ENCODE measurements around the gene KLK12. TPM values are rescaled to one million over a fixed set of nuclear protein-coding genes. Genes with fewer than 3 reads are reported as not detected.

KLK12 gene
- polyA plus RNA-seq, 1 donor (not counting 4 experiments of a cell fraction or from before 2014, with no cell fraction given): not detected

DNA sequence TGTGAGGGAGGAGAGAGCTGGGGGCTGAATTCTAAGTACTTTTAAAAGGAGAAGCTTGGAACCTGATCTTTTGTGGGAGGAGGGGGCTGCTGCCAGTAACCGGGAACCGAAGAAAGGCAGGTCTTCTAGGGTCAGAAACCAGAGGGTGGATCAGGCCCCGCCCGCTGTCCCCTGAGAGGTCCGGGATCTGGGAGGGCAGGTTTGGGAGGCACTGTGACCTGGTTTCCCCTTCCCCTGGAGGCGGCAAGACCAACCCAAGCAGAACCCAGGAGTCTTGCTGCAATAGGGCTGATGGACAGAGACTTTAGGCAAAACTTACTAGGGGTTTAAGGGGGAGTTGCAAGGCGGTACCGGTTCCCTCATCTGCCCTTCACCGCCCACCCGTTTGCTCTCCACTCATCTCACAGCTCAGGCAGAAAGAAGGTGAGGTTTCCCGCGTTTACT, 32.7 kb downstream of the KLK12 start:
- peak overlapping the region; percentile 83 for H3K4me2 ChIP-seq (ENCODE audit: control insufficient read depth, extremely low read depth, insufficient read depth, low read depth, low read length)
- dilution Hi-C loops (cut with MboI; ENCODE audit: extremely low pct_ligation_motif_present, low sequenced_read_pairs): no loop called here

GRCh38 chr19:51001515-51001914, 33.3 kb downstream of the KLK12 start, which contains the start of gene KLK8:
Gene KLK8, minus strand, starts transcription at chr19:51001604. Its CDS starts 437 bp downstream, at chr19:51001167.
- Histone ChIP-seq H3K36me3 (ENCODE audit: control insufficient read depth in 2 of 2, extremely low read depth in 1 of 2, insufficient read depth in 2 of 2, low read length in 2 of 2) (peaks cover 0 to 6% of the 10 kb centered on the region in 2 experiments), H3K9me1 (ENCODE audit: control insufficient read depth, extremely low read depth, insufficient read depth, low read length) (no peaks in the 10 kb centered on the region), H3K9ac (ENCODE audit: control insufficient read depth, extremely low read depth, insufficient read depth, low read length) (peak within 1 kb of the TSS; percentile 86), H3K27me3 (ENCODE audit: control insufficient read depth, extremely low read depth, insufficient read depth, low read length) (no peaks in the 10 kb centered on the region), H3K27ac (ENCODE audit: control insufficient read depth, insufficient read depth, low read length) (peak within 1 kb of the TSS; percentile 80), H4K20me1 (ENCODE audit: control insufficient read depth, extremely low read depth, insufficient read depth, low read length) (no peaks in the 10 kb centered on the region), H3K79me2 (ENCODE audit: control insufficient read depth, insufficient read depth, low read length) (peaks cover 14% of the 10 kb centered on the region), H3K9me3 (ENCODE audit: control insufficient read depth, low read depth, low read length) (no peaks in the 10 kb centered on the region), H3K4me2 (ENCODE audit: control insufficient read depth, extremely low read depth, insufficient read depth, low read depth, low read length) (peak within 1 kb of the TSS; percentile 83), H3K4me1 (ENCODE audit: control insufficient read depth, extremely low read depth, insufficient read depth, low read length) (peaks cover 39% of the 10 kb centered on the region), H2AFZ (ENCODE audit: control insufficient read depth, low read length) (peak within 1 kb of the TSS; percentile 60), H3K4me3 (ENCODE audit: control insufficient read depth in 2 of 3, extremely low read depth in 1 of 3, insufficient read depth in 2 of 3, low read depth in 1 of 3, low read length in 3 of 3) (peak within 1 kb of the TSS; percentile 47 to 87 (median 85))
- TF ChIP-seq EZH2 (IDR thresholded peaks at IDR 0.05; ENCODE audit: low read length): no peak
- TF ChIP-seq CTCF (optimal IDR thresholded peaks at IDR 0.05 in 1 of 3, IDR thresholded peaks at IDR 0.05 in 1 of 3, conservative IDR thresholded peaks at IDR 0.05 in 1 of 3; ENCODE audit: extremely low read depth in 1 of 3, insufficient read depth in 2 of 3, low read length in 3 of 3): no peak
- dilution Hi-C loops (cut with MboI; ENCODE audit: extremely low pct_ligation_motif_present, low sequenced_read_pairs): no loop called here
- FAIRE-seq (peak; percentile 83), DNase-seq (ENCODE audit: low read depth, low spot score) (no peak)

More for the DNA sequence above, 32.7 kb downstream of the KLK12 start:
- TF ChIP-seq EZH2 (IDR thresholded peaks at IDR 0.05; ENCODE audit: low read length): no peak
- no peak for TF ChIP-seq CTCF (optimal IDR thresholded peaks at IDR 0.05 in 1 of 3, IDR thresholded peaks at IDR 0.05 in 1 of 3, conservative IDR thresholded peaks at IDR 0.05 in 1 of 3; ENCODE audit: extremely low read depth in 1 of 3, insufficient read depth in 2 of 3, low read length in 3 of 3)
- peaks cover 42% of the 10 kb centered on the region for H3K4me1 ChIP-seq (ENCODE audit: control insufficient read depth, extremely low read depth, insufficient read depth, low read length)
- H3K9me3 ChIP-seq (ENCODE audit: control insufficient read depth, low read depth, low read length): no peaks in the 10 kb centered on the region
- FAIRE-seq: no peak
- peak overlapping the region; percentile 86 for H3K9ac ChIP-seq (ENCODE audit: control insufficient read depth, extremely low read depth, insufficient read depth, low read length)
- no peaks in the 10 kb centered on the region for H3K9me1 ChIP-seq (ENCODE audit: control insufficient read depth, extremely low read depth, insufficient read depth, low read length)
- H3K79me2 ChIP-seq (ENCODE audit: control insufficient read depth, insufficient read depth, low read length): peaks cover 14% of the 10 kb centered on the region
- peak overlapping the region; percentile 80 for H3K27ac ChIP-seq (ENCODE audit: control insufficient read depth, insufficient read depth, low read length)
- peak overlapping the region; percentile 47 to 87 (median 85) for H3K4me3 ChIP-seq (ENCODE audit: control insufficient read depth in 2 of 3, extremely low read depth in 1 of 3, insufficient read depth in 2 of 3, low read depth in 1 of 3, low read length in 3 of 3)
- H3K27me3 ChIP-seq (ENCODE audit: control insufficient read depth, extremely low read depth, insufficient read depth, low read length): no peaks in the 10 kb centered on the region
- DNase-seq (ENCODE audit: low read depth, low spot score): no peak
- peaks cover 0 to 6% of the 10 kb centered on the region in 2 experiments for H3K36me3 ChIP-seq (ENCODE audit: control insufficient read depth in 2 of 2, extremely low read depth in 1 of 2, insufficient read depth in 2 of 2, low read length in 2 of 2)
- peak overlapping the region; percentile 37 for H2AFZ ChIP-seq (ENCODE audit: control insufficient read depth, low read length)
- H4K20me1 ChIP-seq (ENCODE audit: control insufficient read depth, extremely low read depth, insufficient read depth, low read length): no peaks in the 10 kb centered on the region
